SK-N-SH (cell line): ENCODE data around the gene CDK4. TPM values are rescaled to one million over a fixed set of nuclear protein-coding genes. Genes with fewer than 3 reads are reported as not detected.

Experiments
- CTCF ChIA-PET: fragments of 300-600, 350-600 bp; formaldehyde crosslinking; extraction: SDS; loops from one replicate; lab custom pipeline; 2021; lab: Yijun Ruan, JAX
- POLR2A ChIA-PET: fragments of 350-600 bp; sonication (Branson Sonifier 250); formaldehyde crosslinking; extraction: SDS; loops from one replicate; lab custom pipeline; 2020; ENCODE audit warnings: antibody characterized with exemption, inconsistent platforms; lab: Yijun Ruan, JAX
- DNase-seq: peaks from one replicate; pipeline ENCODE4 v3.0.0; 2012
- H2AFZ ChIP-seq: fragments of 200-600 bp; sonication (generic); 2 replicates; pipeline ENCODE4 v1.8.1; 2016; ENCODE audit warnings: antibody characterized with exemption, mild to moderate bottlenecking, low read depth
- H3F3A ChIP-seq: fragments of 200-600 bp; sonication (generic); replicated peaks from 2 replicates; pipeline ENCODE3; 2016; ENCODE audit warnings: antibody characterized with exemption, mild to moderate bottlenecking; ENCODE audit not compliant: insufficient read depth
- H3K27ac ChIP-seq, 2 experiments: fragments of 200-500 bp in 1 of 2; fragments of 200-600 bp in 1 of 2; sonication (Bioruptor generic) in 1 of 2; sonication (generic), shearing (Covaris generic) in 1 of 2; 2 replicates each; pipeline versions ENCODE4 v1.5.1 to v1.6.1; 2014 to 2016; ENCODE audit warnings: low read depth in 2 of 2, inconsistent platforms in 1 of 2, low read length in 1 of 2, mild to moderate bottlenecking in 1 of 2, mixed read lengths in 1 of 2
- H3K27me3 ChIP-seq: fragments of 200-600 bp; sonication (generic), shearing (Covaris generic); 2 replicates; pipeline ENCODE4 v1.6.1; 2016; ENCODE audit warnings: mixed run types; ENCODE audit not compliant: insufficient read depth
- H3K36me3 ChIP-seq, 2 experiments: fragments of 200-500 bp in 1 of 2; fragments of 200-600 bp in 1 of 2; sonication (Bioruptor generic) in 1 of 2; sonication (generic) in 1 of 2; replicated peaks in 1 of 2; 2 replicates each; pipeline versions ENCODE3 to v1.5.1; 2014 to 2016; ENCODE audit warnings: low read length in 1 of 2, mild to moderate bottlenecking in 1 of 2; ENCODE audit not compliant: insufficient read depth in 2 of 2, control insufficient read depth in 1 of 2
- H3K4me1 ChIP-seq, 2 experiments: fragments of 200-500 bp in 1 of 2; fragments of 200-600 bp in 1 of 2; sonication (Bioruptor generic) in 1 of 2; sonication (generic), shearing (Covaris generic) in 1 of 2; 2 replicates each; pipeline versions ENCODE4 v1.5.1 to v1.6.1; 2014 to 2016; ENCODE audit warnings: low read depth in 1 of 2, low read length in 1 of 2, mixed run types in 1 of 2; ENCODE audit not compliant: insufficient read depth in 2 of 2, control insufficient read depth in 1 of 2
- H3K4me2 ChIP-seq: fragments of 200-600 bp; sonication (generic), shearing (Covaris generic); 2 replicates; pipeline ENCODE4 v1.6.1; 2017; ENCODE audit warnings: mixed run types
- H3K4me3 ChIP-seq, 2 experiments: fragments of 200-500 bp in 1 of 2; fragments of 200-600 bp in 1 of 2; sonication (Bioruptor generic) in 1 of 2; sonication (generic), shearing (Covaris generic) in 1 of 2; 2 replicates each; pipeline versions ENCODE4 v1.5.1 to v1.8.1; 2014 to 2016; ENCODE audit warnings: low read depth in 2 of 2, inconsistent platforms in 1 of 2, low read length in 1 of 2, mild to moderate bottlenecking in 1 of 2, mixed read lengths in 1 of 2, moderate library complexity in 1 of 2
- H3K79me2 ChIP-seq: fragments of 200-600 bp; sonication (generic); 2 replicates; pipeline ENCODE4 v1.8.1; 2017; ENCODE audit warnings: mild to moderate bottlenecking; ENCODE audit not compliant: insufficient read depth
- H3K9ac ChIP-seq: fragments of 200-600 bp; sonication (generic); 2 replicates; pipeline ENCODE4 v1.6.1; 2017; ENCODE audit warnings: mixed run types
- H3K9me2 ChIP-seq: fragments of 200-600 bp; sonication (generic); 2 replicates; pipeline ENCODE4 v1.6.1; 2017; ENCODE audit warnings: mixed run types
- H3K9me3 ChIP-seq: fragments of 200-600 bp; sonication (generic); 2 replicates; pipeline ENCODE4 v1.6.1; 2017; ENCODE audit warnings: mixed run types, mild to moderate bottlenecking, moderate library complexity
- H4K20me1 ChIP-seq: fragments of 200-600 bp; sonication (generic); 2 replicates; pipeline ENCODE4 v1.6.1; 2017; ENCODE audit warnings: mild to moderate bottlenecking, mixed run types; ENCODE audit not compliant: insufficient read depth
- CHD2 ChIP-seq: fragments of 150-350 bp; IDR thresholded peaks from 2 replicates; pipeline ENCODE4 v1.6.1; 2018; ENCODE audit warnings: low read length; ENCODE audit not compliant: partially characterized antibody
- CTCF ChIP-seq: fragments of 200-600 bp; sonication (generic); IDR thresholded peaks from 2 replicates; pipeline ENCODE4 v1.6.1; 2017; ENCODE audit warnings: antibody characterized with exemption, mild to moderate bottlenecking, moderate library complexity
- EZH2phosphoT487 ChIP-seq: fragments of 200-600 bp; sonication (generic); IDR thresholded peaks from 2 replicates; pipeline ENCODE4 v1.6.1; 2017; ENCODE audit warnings: low read depth, mixed run types, mild to moderate bottlenecking, antibody characterized with exemption, moderate library complexity, borderline replicate concordance
- FOSL2 ChIP-seq: IDR thresholded peaks from 2 replicates; pipeline ENCODE4 v1.4.0; 2012; ENCODE audit warnings: low read depth, mild to moderate bottlenecking, moderate library complexity, borderline replicate concordance
- GABPA ChIP-seq: IDR thresholded peaks from 2 replicates; pipeline ENCODE4 v1.4.0; 2012; ENCODE audit warnings: low read depth, mild to moderate bottlenecking
- MEF2A ChIP-seq: IDR thresholded peaks from 2 replicates; pipeline ENCODE4 v1.4.0; 2012; ENCODE audit warnings: low read depth, borderline replicate concordance
- NRF1 ChIP-seq: IDR thresholded peaks from 2 replicates; pipeline ENCODE4 v1.6.1; 2012; ENCODE audit warnings: low read depth, mild to moderate bottlenecking, low read length
- RAD21 ChIP-seq: IDR thresholded peaks from 2 replicates; pipeline ENCODE4 v1.6.1; 2012; ENCODE audit warnings: mild to moderate bottlenecking, low read length
- REST ChIP-seq: IDR thresholded peaks from 2 replicates; pipeline ENCODE4 v1.6.1; 2012; ENCODE audit warnings: mild to moderate bottlenecking, low read depth, low read length, moderate library complexity
- RXRA ChIP-seq: IDR thresholded peaks from 2 replicates; pipeline ENCODE4 v1.4.0; 2012; ENCODE audit warnings: low read depth, mild to moderate bottlenecking, borderline replicate concordance
- TAF1 ChIP-seq: IDR thresholded peaks from 2 replicates; pipeline ENCODE4 v1.6.1; 2012; ENCODE audit warnings: low read depth, mild to moderate bottlenecking, low read length, moderate library complexity, borderline replicate concordance
- TEAD4 ChIP-seq: IDR thresholded peaks from 2 replicates; pipeline ENCODE4 v1.4.0; 2012; ENCODE audit warnings: mild to moderate bottlenecking, borderline replicate concordance; ENCODE audit not compliant: insufficient read depth
- YY1 ChIP-seq: IDR thresholded peaks from 2 replicates; pipeline ENCODE4 v1.4.0; 2012; ENCODE audit warnings: low read depth, mild to moderate bottlenecking
- WGBS: methylation state at CpG from one replicate; pipeline ENCODE4 v1.1.6; 2017; ENCODE audit warnings: low lambda C conversion rate; 5-methylcytosine and 5-hydroxymethylcytosine counted together
- polyA plus RNA-seq, 3 experiments: library from polyadenylated mRNA; depleted of rRNA; stranded (reverse); fragments of >200 nt; gene quantifications; 2 replicates each; pipeline ENCODE4 v1.2.3, GENCODE V29; 2012
- TF ChIP-seq, protein P1 (sequence below): fragments of 150-350 bp; IDR thresholded peaks from 2 replicates; pipeline ENCODE4 v1.6.1; 2016; ENCODE audit warnings: mild to moderate bottlenecking, low read depth, low read length

Gene CDK4
- polyA plus RNA-seq, 1 of the 3 experiments (the other 2 are of a cell fraction), result 324 TPM

DNA sequence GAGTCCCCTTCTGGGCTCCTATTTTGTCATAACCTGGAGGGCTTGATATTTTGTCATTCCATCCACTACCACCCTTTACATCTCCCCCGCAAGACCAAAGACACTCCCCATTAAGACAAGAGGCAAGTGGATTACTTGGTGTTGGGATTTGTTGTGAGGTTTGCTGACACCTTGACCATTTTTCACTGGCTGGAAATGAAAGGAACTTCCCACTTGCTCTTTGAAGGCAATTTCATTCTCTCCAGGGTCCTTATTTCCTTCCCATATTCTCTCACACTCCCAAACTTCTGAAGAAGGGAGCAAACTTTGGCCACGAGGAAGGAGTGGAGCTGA lies 28.5 kb downstream of the CDK4 start:
- no peak overlapping the region for H3K4me2 ChIP-seq
- no peaks in the 10 kb centered on the region for H4K20me1 ChIP-seq
- ChIA-PET POLR2A (no interaction called here), CTCF (interaction anchor here (0.6 to 9.4 kb wide), 7 partner anchors 12 to 140 kb away, joined by 3 to 133 read pairs (median 5); partner anchors contain the start of genes AGAP2 and B4GALNT1)
- 83% methylated on average over 2 of the region's 2 CpGs for WGBS
- peaks cover 0 to 8% of the 10 kb centered on the region in 2 experiments; a peak in 1 of 4 replicates for H3K4me1 ChIP-seq
- no peak overlapping the region for H3K27ac ChIP-seq
- H3F3A ChIP-seq, result peaks cover 18% of the 10 kb centered on the region
- H3K9me2 ChIP-seq, result no peaks in the 10 kb centered on the region
- peaks cover 3 to 31% of the 10 kb centered on the region in 2 experiments for H3K36me3 ChIP-seq
- no peaks in the 10 kb centered on the region for H3K9me3 ChIP-seq
- DNase-seq, result no peak
- TF ChIP-seq CHD2, result no peak
- no peak for TF ChIP-seq NRF1
- TF ChIP-seq REST, result no peak
- no peak for TF ChIP-seq RXRA
- TF ChIP-seq, protein P1, sequence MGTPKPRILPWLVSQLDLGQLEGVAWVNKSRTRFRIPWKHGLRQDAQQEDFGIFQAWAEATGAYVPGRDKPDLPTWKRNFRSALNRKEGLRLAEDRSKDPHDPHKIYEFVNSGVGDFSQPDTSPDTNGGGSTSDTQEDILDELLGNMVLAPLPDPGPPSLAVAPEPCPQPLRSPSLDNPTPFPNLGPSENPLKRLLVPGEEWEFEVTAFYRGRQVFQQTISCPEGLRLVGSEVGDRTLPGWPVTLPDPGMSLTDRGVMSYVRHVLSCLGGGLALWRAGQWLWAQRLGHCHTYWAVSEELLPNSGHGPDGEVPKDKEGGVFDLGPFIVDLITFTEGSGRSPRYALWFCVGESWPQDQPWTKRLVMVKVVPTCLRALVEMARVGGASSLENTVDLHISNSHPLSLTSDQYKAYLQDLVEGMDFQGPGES, result no peak
- no peak for TF ChIP-seq FOSL2
- TF ChIP-seq, all 33 proteins: peak for 0
- Histone ChIP-seq H3K27me3 (no peaks in the 10 kb centered on the region), H3K4me3 (no peak overlapping the region), H2AFZ (no peak overlapping the region), H3K79me2 (no peaks in the 10 kb centered on the region), H3K9ac (no peak overlapping the region)

DNA sequence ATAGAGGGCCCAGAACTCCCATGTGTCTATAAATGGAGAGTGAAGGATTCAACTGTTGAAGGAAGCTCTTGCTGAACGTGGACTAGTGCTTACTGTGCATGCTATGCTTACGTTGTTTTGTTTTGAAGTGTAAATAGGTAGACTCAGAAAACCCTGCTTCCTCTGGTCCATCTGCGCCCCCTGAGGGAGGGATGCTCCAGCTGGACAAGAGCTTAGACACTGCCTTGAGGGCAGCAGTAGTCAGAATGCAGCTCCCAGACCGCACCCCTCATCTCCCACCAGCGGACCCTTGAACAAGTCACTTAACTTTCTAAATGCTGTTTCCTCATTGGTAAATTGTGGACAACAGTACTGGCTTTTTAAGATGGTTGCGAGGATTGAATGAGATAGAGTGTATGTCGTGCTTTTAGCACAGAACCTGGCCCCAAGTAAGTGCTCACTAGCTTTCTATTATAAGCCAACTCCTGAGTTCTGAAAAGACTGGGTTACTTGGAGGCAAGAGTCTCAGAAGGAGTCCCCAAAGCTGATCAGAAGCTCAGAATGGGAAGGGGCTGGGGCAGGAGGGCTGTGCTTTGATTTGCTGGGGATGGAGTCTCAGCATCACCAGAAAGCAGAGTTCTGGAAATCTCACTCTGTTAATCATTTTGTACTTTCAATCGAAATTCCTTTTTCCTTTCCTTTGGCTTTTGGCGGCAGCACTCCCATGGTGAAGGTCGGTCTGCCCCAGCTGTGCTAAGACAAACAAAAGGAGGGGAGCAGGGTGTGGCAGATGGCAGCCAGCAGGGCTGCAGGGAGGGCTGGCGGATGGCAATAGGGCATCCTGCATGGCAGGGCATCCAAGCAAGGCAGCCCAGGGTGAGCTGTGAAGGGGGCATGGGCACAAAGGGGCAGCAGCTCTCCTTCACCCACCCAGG lies 29.1 kb downstream of the CDK4 start:
- Histone ChIP-seq H3K9me3 (no peaks in the 10 kb centered on the region), H3K27ac (no peak overlapping the region), H3K27me3 (no peaks in the 10 kb centered on the region), H3F3A (peaks cover 12% of the 10 kb centered on the region), H2AFZ (no peak overlapping the region), H4K20me1 (no peaks in the 10 kb centered on the region), H3K9me2 (no peaks in the 10 kb centered on the region), H3K4me3 (no peak overlapping the region), H3K9ac (no peak overlapping the region), H3K4me2 (no peak overlapping the region), H3K36me3 (peaks cover 3 to 34% of the 10 kb centered on the region in 2 experiments), H3K79me2 (no peaks in the 10 kb centered on the region), H3K4me1 (peaks cover 0 to 8% of the 10 kb centered on the region in 2 experiments; a peak in 1 of 4 replicates)
- ChIA-PET CTCF (interaction anchor here (1.2 to 9.4 kb wide), 5 partner anchors 11 to 140 kb away, joined by 4 to 133 read pairs (median 5); partner anchors contain the start of genes AGAP2 and B4GALNT1), POLR2A (no interaction called here)
- 69% methylated on average over 10 of the region's 11 CpGs for WGBS
- TF ChIP-seq YY1, result no peak
- no peak for TF ChIP-seq MEF2A
- TF ChIP-seq GABPA, result no peak
- TF ChIP-seq TAF1, result no peak
- TF ChIP-seq CTCF, result no peak
- TF ChIP-seq RAD21, result no peak
- TF ChIP-seq FOSL2, result no peak
- TF ChIP-seq TEAD4, result no peak
- TF ChIP-seq EZH2phosphoT487, result no peak
- TF ChIP-seq CHD2, result no peak
- DNase-seq, result no peak
